GM18873 (cell line): ENCODE measurements around the gene TLR9.

Experiments
- ATAC-seq: cut with Tn5 transposase; IDR thresholded peaks from one replicate; pipeline ENCODE4 v1.9.1; 2021; ENCODE audit warnings: mild to moderate bottlenecking, moderate library complexity, moderate number of reproducible peaks; ENCODE audit not compliant: unreplicated experiment, low FRiP score

Gene TLR9

GRCh38 chr3:52232279-52233107, 7.0 kb upstream of the TLR9 start:
- ATAC-seq: no peak

GRCh38 chr3:52231502-52232278, 6.2 kb upstream of the TLR9 start:
- ATAC-seq: no peak

GRCh38 chr3:52230889-52231499, 5.5 kb upstream of the TLR9 start:
- no peak for ATAC-seq

GRCh38 chr3:52230461-52230860, 5.0 kb upstream of the TLR9 start:
- ATAC-seq: no peak

- ATAC-seq: no peak
Observed at GRCh38 chr3:52229656-52230055, 4.2 kb upstream of the TLR9 start.

- no peak for ATAC-seq
Observed at GRCh38 chr3:52228751-52229291, 3.4 kb upstream of the TLR9 start.

GRCh38 chr3:52228266-52228665, 2.8 kb upstream of the TLR9 start:
- ATAC-seq: no peak

GRCh38 chr3:52227766-52228165, 2.3 kb upstream of the TLR9 start:
- no peak for ATAC-seq

GRCh38 chr3:52227117-52227516, 1.7 kb upstream of the TLR9 start:
- no peak for ATAC-seq

- no peak for ATAC-seq
Observed at GRCh38 chr3:52226229-52226817, 878 bp upstream of the TLR9 start.

GRCh38 chr3:52223449-52224408, 1.7 kb downstream of the TLR9 start:
- no peak for ATAC-seq

- ATAC-seq: no peak
Observed at GRCh38 chr3:52222319-52223221, 2.9 kb downstream of the TLR9 start.

GRCh38 chr3:52221563-52222318, 3.7 kb downstream of the TLR9 start:
- ATAC-seq: no peak

- ATAC-seq: no peak
Observed at GRCh38 chr3:52221141-52221562, 4.3 kb downstream of the TLR9 start.

- ATAC-seq: no peak
Observed at GRCh38 chr3:52220380-52221026, 4.9 kb downstream of the TLR9 start.

- ATAC-seq: no peak
Observed at GRCh38 chr3:52218937-52219650, 6.4 kb downstream of the TLR9 start.

- ATAC-seq: no peak
Observed at GRCh38 chr3:52218454-52218853, 7.0 kb downstream of the TLR9 start.
